Esophagus squamous epithelium (tissue), 5 donors: Measurements from ENCODE around the gene TCF15. TPM values are rescaled to one million over a fixed set of nuclear protein-coding genes. Genes with fewer than 3 reads are reported as not detected.

Experiments
- DNase-seq: peaks from one replicate; lab custom pipeline; 2025; lab: John Stamatoyannopoulos, UW
- H3K27ac ChIP-seq, 4 donors: fragments of 200-600 bp; sonication (generic); one replicate each; pipeline ENCODE4 v1.5.1; 2016 to 2019; ENCODE audit warnings: mild to moderate bottlenecking in 1 of 4
- H3K27me3 ChIP-seq, 4 donors: fragments of 200-600 bp; sonication (generic); 1 replicate in 3 of 4; 2 replicates in 1 of 4; pipeline versions ENCODE4 v1.5.1 to v1.6.0; 2017 to 2021; ENCODE audit warnings: antibody characterized with exemption in 1 of 4
- H3K36me3 ChIP-seq, 3 donors: fragments of 200-600 bp; sonication (generic); one replicate each; pipeline ENCODE4 v1.5.1; 2016 to 2019
- H3K4me1 ChIP-seq, 3 donors: fragments of 200-600 bp; sonication (generic); one replicate each; pipeline ENCODE4 v1.5.1; 2017 to 2019
- H3K4me3 ChIP-seq, 4 donors: fragments of 200-600 bp; sonication (generic); 1 replicate in 3 of 4; 2 replicates in 1 of 4; pipeline ENCODE4 v1.5.1; 2016 to 2019; ENCODE audit warnings: mild to moderate bottlenecking in 2 of 4, moderate library complexity in 1 of 4
- H3K9me3 ChIP-seq, 3 donors: fragments of 200-600 bp; sonication (generic); one replicate each; pipeline ENCODE4 v1.5.1; 2016 to 2019
- CTCF ChIP-seq, 6 experiments: fragments of 450-650 bp in 4 of 6; fragments of 200-600 bp in 2 of 6; sonication (generic) in 2 of 6; IDR thresholded peaks; one replicate each; pipeline ENCODE4 v1.5.1; 2016 to 2019; ENCODE audit warnings: antibody characterized with exemption in 6 of 6, mild to moderate bottlenecking in 4 of 6, moderate library complexity in 4 of 6
- POLR2A ChIP-seq, 4 donors: fragments of 450-650 bp; IDR thresholded peaks; one replicate each; pipeline ENCODE4 v1.6.1; 2017; ENCODE audit warnings: antibody characterized with exemption in 4 of 4, mild to moderate bottlenecking in 4 of 4, moderate library complexity in 3 of 4
- WGBS, 2 donors: methylation state at CpG; one replicate each; pipeline ENCODE4 v1.1.5; 2018; 5-methylcytosine and 5-hydroxymethylcytosine counted together
- intact Hi-C: fragments of 100-400 bp; cut with DNase I; formaldehyde crosslinking; loops from one replicate; pipeline ENCODE4 v1.15.0; 2022
- total RNA-seq, 4 donors: library from RNA; depleted of rRNA; stranded (reverse); fragments of >200 nt; gene quantifications; one replicate each; pipeline ENCODE4 v1.1.0, GENCODE V29; 2016
- donor health status: DM: yes; HTN: yes; CAD: no.

The TCF15 gene
- total RNA-seq, 4 donors from 2014 or later: not detected

GRCh38 chr20:562232-562897 is 47.7 kb downstream of the TCF15 start:
- no peak overlapping the region for H3K27ac ChIP-seq
- intact Hi-C loops: loop anchor here (5.0 kb wide), 1 partner anchor 170 kb away; no protein-coding TSS in a partner anchor
- peaks cover 0 to 75% (median 0%) of the 10 kb centered on the region in 4 donors for H3K27me3 ChIP-seq
- no peaks in the 10 kb centered on the region for H3K9me3 ChIP-seq
- H3K4me1 ChIP-seq: peaks cover 0 to 6% (median 0%) of the 10 kb centered on the region in 3 donors
- TF ChIP-seq POLR2A (IDR thresholded peaks at IDR 0.05) (no peak), CTCF (IDR thresholded peaks at IDR 0.05) (no peak)
- DNase-seq: no peak
- H3K4me3 ChIP-seq: no peak overlapping the region
- no peaks in the 10 kb centered on the region for H3K36me3 ChIP-seq
- 53 to 77% methylated on average over 4 to 5 of the region's 5 CpGs for WGBS, 2 donors

GRCh38 chr20:561437-562231 is 48.5 kb downstream of the TCF15 start:
- H3K27me3 ChIP-seq: peaks cover 0 to 74% (median 0%) of the 10 kb centered on the region in 4 donors
- H3K9me3 ChIP-seq: no peaks in the 10 kb centered on the region
- no peaks in the 10 kb centered on the region for H3K36me3 ChIP-seq
- H3K27ac ChIP-seq: no peak overlapping the region
- 32 to 34% methylated on average over 11 of the region's 12 CpGs for WGBS, 2 donors
- H3K4me1 ChIP-seq: peaks cover 0 to 6% (median 0%) of the 10 kb centered on the region in 3 donors
- intact Hi-C loops: loop anchor here (2.0 to 5.0 kb wide), 2 partner anchors 83 to 171 kb away; no protein-coding TSS in a partner anchor
- DNase-seq: no peak
- H3K4me3 ChIP-seq: no peak overlapping the region
- TF ChIP-seq CTCF (IDR thresholded peaks at IDR 0.05) (peak; percentile 63 to 96 (median 94)), POLR2A (IDR thresholded peaks at IDR 0.05) (no peak)

GRCh38 chr20:560680-561079 is 49.4 kb downstream of the TCF15 start:
- TF ChIP-seq POLR2A (IDR thresholded peaks at IDR 0.05): no peak
- no peak for TF ChIP-seq CTCF (IDR thresholded peaks at IDR 0.05)
- Histone ChIP-seq H3K36me3 (no peaks in the 10 kb centered on the region), H3K4me3 (no peak overlapping the region), H3K9me3 (no peaks in the 10 kb centered on the region), H3K27me3 (peaks cover 0 to 72% (median 0%) of the 10 kb centered on the region in 4 donors), H3K27ac (no peak overlapping the region), H3K4me1 (peaks cover 0 to 11% (median 0%) of the 10 kb centered on the region in 3 donors)
- no peak for DNase-seq
- 33 to 43% methylated on average over 2 of the region's 2 CpGs for WGBS, 2 donors
- intact Hi-C loops: loop anchor here (2.0 to 5.0 kb wide), 2 partner anchors 84 to 172 kb away; no protein-coding TSS in a partner anchor

GRCh38 chr20:558117-558516 is 52.0 kb downstream of the TCF15 start:
- intact Hi-C loops: no loop called here
- Histone ChIP-seq H3K9me3 (no peaks in the 10 kb centered on the region), H3K27me3 (peaks cover 0 to 72% (median 0%) of the 10 kb centered on the region in 4 donors), H3K4me3 (no peak overlapping the region), H3K36me3 (no peaks in the 10 kb centered on the region), H3K27ac (no peak overlapping the region), H3K4me1 (peaks cover 0 to 11% (median 0%) of the 10 kb centered on the region in 3 donors)
- no peak for TF ChIP-seq POLR2A (IDR thresholded peaks at IDR 0.05)
- TF ChIP-seq CTCF (IDR thresholded peaks at IDR 0.05): no peak
- 81% methylated on average over 2 to 3 of the region's 3 CpGs for WGBS, 2 donors
- no peak for DNase-seq

GRCh38 chr20:556984-557383 is 53.1 kb downstream of the TCF15 start:
- no peak for DNase-seq
- Histone ChIP-seq H3K27ac (no peak overlapping the region), H3K27me3 (peaks cover 0 to 80% (median 0%) of the 10 kb centered on the region in 4 donors), H3K4me1 (peaks cover 0 to 11% (median 0%) of the 10 kb centered on the region in 3 donors), H3K9me3 (no peaks in the 10 kb centered on the region), H3K4me3 (no peak overlapping the region), H3K36me3 (no peaks in the 10 kb centered on the region)
- TF ChIP-seq CTCF (IDR thresholded peaks at IDR 0.05): no peak
- TF ChIP-seq POLR2A (IDR thresholded peaks at IDR 0.05): no peak
- intact Hi-C loops: no loop called here
- 90 to 94% methylated on average over 2 of the region's 2 CpGs for WGBS, 2 donors
